SK-N-SH treated with all-trans-retinoic acid at 6 μM for 48 hours (cell line): ENCODE results near the gene TPPP.

Experiments
- ARNTL ChIP-seq: fragments of 450-650 bp; formaldehyde crosslinking; IDR thresholded peaks from 2 replicates; pipeline ENCODE4 v1.5.0; 2020; ENCODE audit warnings: low read depth, mild to moderate bottlenecking, moderate library complexity, borderline replicate concordance
- GLIS3 ChIP-seq: fragments of 250-450 bp; sonication (Bioruptor Pico); IDR thresholded peaks from 2 replicates; pipeline ENCODE4 v1.5.0; 2020; ENCODE audit warnings: mild to moderate bottlenecking, moderate library complexity
- PPARA ChIP-seq: fragments of 250-450 bp; sonication (Bioruptor Pico); IDR thresholded peaks from 2 replicates; pipeline ENCODE4 v1.5.0; 2020; ENCODE audit warnings: mild to moderate bottlenecking, borderline replicate concordance
- RARB ChIP-seq: fragments of 250-450 bp; sonication (Bioruptor Pico); IDR thresholded peaks from 2 replicates; pipeline ENCODE4 v1.8.0; 2021; ENCODE audit warnings: mild to moderate bottlenecking, moderate library complexity
- TCF4 ChIP-seq: fragments of 250-450 bp; sonication (Bioruptor Pico); IDR thresholded peaks from 2 replicates; pipeline ENCODE4 v1.8.0; 2021; ENCODE audit warnings: mild to moderate bottlenecking, moderate library complexity, borderline replicate concordance
- TOX ChIP-seq: fragments of 250-450 bp; sonication (Bioruptor Pico); IDR thresholded peaks from 2 replicates; pipeline ENCODE4 v1.8.0; 2021; ENCODE audit warnings: mild to moderate bottlenecking, moderate library complexity, borderline replicate concordance
- ZC3H10 ChIP-seq: fragments of 250-450 bp; sonication (Bioruptor Pico); IDR thresholded peaks from 2 replicates; pipeline ENCODE4 v1.5.1; 2021; ENCODE audit warnings: mild to moderate bottlenecking, moderate library complexity
- ZFP3 ChIP-seq: fragments of 250-450 bp; sonication (Bioruptor Pico); IDR thresholded peaks from 2 replicates; pipeline ENCODE4 v1.5.0; 2020; ENCODE audit warnings: mild to moderate bottlenecking, moderate library complexity
- ZFP30 ChIP-seq: fragments of 450-650 bp; formaldehyde crosslinking; IDR thresholded peaks from 2 replicates; pipeline ENCODE4 v1.5.0; 2022; ENCODE audit warnings: mild to moderate bottlenecking, moderate library complexity
- ZNF565 ChIP-seq: fragments of 450-650 bp; formaldehyde crosslinking; conservative IDR thresholded peaks from 2 replicates; pipeline ENCODE4 v1.5.0; 2020; ENCODE audit warnings: low read depth, mild to moderate bottlenecking, moderate library complexity
- ZNF8 ChIP-seq: fragments of 450-650 bp; formaldehyde crosslinking; IDR thresholded peaks from 2 replicates; pipeline ENCODE4 v1.5.0; 2020; ENCODE audit warnings: mild to moderate bottlenecking, moderate library complexity
- TF ChIP-seq, protein P1 (sequence below): fragments of 250-450 bp; sonication (Bioruptor Pico); IDR thresholded peaks from 2 replicates; pipeline ENCODE4 v1.5.1; 2021; ENCODE audit warnings: mild to moderate bottlenecking, moderate library complexity
- TF ChIP-seq, protein P2 (sequence below): fragments of 250-450 bp; sonication (Bioruptor Pico); IDR thresholded peaks from 2 replicates; pipeline ENCODE4 v1.8.0; 2020; ENCODE audit warnings: mild to moderate bottlenecking, moderate library complexity, borderline replicate concordance
- TF ChIP-seq, protein P3 (sequence below): fragments of 250-450 bp; sonication (Bioruptor Pico); IDR thresholded peaks from 2 replicates; pipeline ENCODE4 v1.5.1; 2020; ENCODE audit warnings: low read depth, mild to moderate bottlenecking, moderate library complexity

DNA sequence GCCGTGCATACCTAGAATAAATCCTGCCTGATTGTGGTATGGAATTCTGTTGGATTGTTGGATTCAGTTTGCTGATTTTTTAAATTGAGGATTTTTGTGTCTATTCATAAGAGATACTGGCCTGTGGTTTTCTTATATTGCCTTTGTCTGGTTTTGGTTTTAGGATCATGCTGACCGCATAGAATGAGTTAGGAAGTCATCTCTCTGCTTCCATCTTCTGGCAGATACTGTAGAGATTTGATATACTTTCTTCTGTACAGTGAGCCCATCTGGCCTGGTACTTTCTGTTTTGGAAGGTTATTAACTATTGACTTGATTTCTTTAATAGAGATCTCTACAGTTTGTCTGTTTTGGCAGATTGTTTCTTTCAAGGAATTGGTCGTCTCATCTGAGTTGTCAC lies 66.3 kb downstream of the TPPP start:
- TF ChIP-seq, protein P1, sequence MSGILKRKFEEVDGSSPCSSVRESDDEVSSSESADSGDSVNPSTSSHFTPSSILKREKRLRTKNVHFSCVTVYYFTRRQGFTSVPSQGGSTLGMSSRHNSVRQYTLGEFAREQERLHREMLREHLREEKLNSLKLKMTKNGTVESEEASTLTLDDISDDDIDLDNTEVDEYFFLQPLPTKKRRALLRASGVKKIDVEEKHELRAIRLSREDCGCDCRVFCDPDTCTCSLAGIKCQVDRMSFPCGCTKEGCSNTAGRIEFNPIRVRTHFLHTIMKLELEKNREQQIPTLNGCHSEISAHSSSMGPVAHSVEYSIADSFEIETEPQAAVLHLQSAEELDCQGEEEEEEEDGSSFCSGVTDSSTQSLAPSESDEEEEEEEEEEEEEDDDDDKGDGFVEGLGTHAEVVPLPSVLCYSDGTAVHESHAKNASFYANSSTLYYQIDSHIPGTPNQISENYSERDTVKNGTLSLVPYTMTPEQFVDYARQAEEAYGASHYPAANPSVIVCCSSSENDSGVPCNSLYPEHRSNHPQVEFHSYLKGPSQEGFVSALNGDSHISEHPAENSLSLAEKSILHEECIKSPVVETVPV (CRISPR knock-in tag) = no peak
- TF ChIP-seq ZFP30 (CRISPR knock-in tag) (no peak), ARNTL (no peak), ZNF565 (no peak), ZC3H10 (CRISPR knock-in tag) (no peak), GLIS3 (CRISPR knock-in tag) (no peak), TOX (CRISPR knock-in tag) (no peak), TCF4 (CRISPR knock-in tag) (no peak), ZNF8 (CRISPR knock-in tag) (no peak), ZFP3 (CRISPR knock-in tag) (no peak), RARB (CRISPR knock-in tag) (no peak), PPARA (CRISPR knock-in tag) (no peak)
- TF ChIP-seq, protein P2, sequence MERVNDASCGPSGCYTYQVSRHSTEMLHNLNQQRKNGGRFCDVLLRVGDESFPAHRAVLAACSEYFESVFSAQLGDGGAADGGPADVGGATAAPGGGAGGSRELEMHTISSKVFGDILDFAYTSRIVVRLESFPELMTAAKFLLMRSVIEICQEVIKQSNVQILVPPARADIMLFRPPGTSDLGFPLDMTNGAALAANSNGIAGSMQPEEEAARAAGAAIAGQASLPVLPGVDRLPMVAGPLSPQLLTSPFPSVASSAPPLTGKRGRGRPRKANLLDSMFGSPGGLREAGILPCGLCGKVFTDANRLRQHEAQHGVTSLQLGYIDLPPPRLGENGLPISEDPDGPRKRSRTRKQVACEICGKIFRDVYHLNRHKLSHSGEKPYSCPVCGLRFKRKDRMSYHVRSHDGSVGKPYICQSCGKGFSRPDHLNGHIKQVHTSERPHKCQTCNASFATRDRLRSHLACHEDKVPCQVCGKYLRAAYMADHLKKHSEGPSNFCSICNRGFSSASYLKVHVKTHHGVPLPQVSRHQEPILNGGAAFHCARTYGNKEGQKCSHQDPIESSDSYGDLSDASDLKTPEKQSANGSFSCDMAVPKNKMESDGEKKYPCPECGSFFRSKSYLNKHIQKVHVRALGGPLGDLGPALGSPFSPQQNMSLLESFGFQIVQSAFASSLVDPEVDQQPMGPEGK = no peak
- TF ChIP-seq, protein P3, sequence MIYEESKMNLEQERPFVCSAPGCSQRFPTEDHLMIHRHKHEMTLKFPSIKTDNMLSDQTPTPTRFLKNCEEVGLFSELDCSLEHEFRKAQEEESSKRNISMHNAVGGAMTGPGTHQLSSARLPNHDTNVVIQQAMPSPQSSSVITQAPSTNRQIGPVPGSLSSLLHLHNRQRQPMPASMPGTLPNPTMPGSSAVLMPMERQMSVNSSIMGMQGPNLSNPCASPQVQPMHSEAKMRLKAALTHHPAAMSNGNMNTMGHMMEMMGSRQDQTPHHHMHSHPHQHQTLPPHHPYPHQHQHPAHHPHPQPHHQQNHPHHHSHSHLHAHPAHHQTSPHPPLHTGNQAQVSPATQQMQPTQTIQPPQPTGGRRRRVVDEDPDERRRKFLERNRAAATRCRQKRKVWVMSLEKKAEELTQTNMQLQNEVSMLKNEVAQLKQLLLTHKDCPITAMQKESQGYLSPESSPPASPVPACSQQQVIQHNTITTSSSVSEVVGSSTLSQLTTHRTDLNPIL (CRISPR knock-in tag) = no peak
